ENCODE measurements around the gene NCBP2. TPM values are rescaled to one million over a fixed set of nuclear protein-coding genes. Genes with fewer than 3 reads are reported as not detected.

Gene NCBP2
- polyA plus RNA-seq, 1 donor from 2014 or later: 138 TPM

- Histone ChIP-seq H3K9me3 (ENCODE audit: low read length) (no peaks in the 10 kb centered on the region), H3K27me3 (ENCODE audit: insufficient read depth, low read depth, low read length) (no peaks in the 10 kb centered on the region), H2AFZ (ENCODE audit: low read depth, low read length) (no peak overlapping the region), H3K79me2 (replicated peaks; ENCODE audit: insufficient read depth, low read length) (no peaks in the 10 kb centered on the region), H3K9ac (ENCODE audit: low read length) (no peak overlapping the region), H3K27ac (ENCODE audit: low read length) (no peak overlapping the region), H3K4me3 (ENCODE audit: low read length) (no peak overlapping the region), H3K4me2 (ENCODE audit: low read length) (no peak overlapping the region), H3K9me2 (ENCODE audit: insufficient read depth, low read length) (no peaks in the 10 kb centered on the region), H3K36me3 (ENCODE audit: insufficient read depth, low read length) (peaks cover 3% of the 10 kb centered on the region), H3F3A (ENCODE audit: insufficient read depth, low read length, poor library complexity, severe bottlenecking) (no peaks in the 10 kb centered on the region), H4K20me1 (ENCODE audit: insufficient read depth) (no peaks in the 10 kb centered on the region)
- no peak for TF ChIP-seq POLR2AphosphoS5 (IDR thresholded peaks at IDR 0.05)
- TF ChIP-seq MXI1 (conservative IDR thresholded peaks at IDR 0.05; ENCODE audit: poor library complexity, severe bottlenecking): no peak
- TF ChIP-seq EZH2 (IDR thresholded peaks at IDR 0.05; ENCODE audit: borderline replicate concordance, insufficient read depth, low read length, poor library complexity, severe bottlenecking): no peak
- TF ChIP-seq TAF1 (IDR thresholded peaks at IDR 0.05; ENCODE audit: low read depth): no peak
- TF ChIP-seq, protein P1, sequence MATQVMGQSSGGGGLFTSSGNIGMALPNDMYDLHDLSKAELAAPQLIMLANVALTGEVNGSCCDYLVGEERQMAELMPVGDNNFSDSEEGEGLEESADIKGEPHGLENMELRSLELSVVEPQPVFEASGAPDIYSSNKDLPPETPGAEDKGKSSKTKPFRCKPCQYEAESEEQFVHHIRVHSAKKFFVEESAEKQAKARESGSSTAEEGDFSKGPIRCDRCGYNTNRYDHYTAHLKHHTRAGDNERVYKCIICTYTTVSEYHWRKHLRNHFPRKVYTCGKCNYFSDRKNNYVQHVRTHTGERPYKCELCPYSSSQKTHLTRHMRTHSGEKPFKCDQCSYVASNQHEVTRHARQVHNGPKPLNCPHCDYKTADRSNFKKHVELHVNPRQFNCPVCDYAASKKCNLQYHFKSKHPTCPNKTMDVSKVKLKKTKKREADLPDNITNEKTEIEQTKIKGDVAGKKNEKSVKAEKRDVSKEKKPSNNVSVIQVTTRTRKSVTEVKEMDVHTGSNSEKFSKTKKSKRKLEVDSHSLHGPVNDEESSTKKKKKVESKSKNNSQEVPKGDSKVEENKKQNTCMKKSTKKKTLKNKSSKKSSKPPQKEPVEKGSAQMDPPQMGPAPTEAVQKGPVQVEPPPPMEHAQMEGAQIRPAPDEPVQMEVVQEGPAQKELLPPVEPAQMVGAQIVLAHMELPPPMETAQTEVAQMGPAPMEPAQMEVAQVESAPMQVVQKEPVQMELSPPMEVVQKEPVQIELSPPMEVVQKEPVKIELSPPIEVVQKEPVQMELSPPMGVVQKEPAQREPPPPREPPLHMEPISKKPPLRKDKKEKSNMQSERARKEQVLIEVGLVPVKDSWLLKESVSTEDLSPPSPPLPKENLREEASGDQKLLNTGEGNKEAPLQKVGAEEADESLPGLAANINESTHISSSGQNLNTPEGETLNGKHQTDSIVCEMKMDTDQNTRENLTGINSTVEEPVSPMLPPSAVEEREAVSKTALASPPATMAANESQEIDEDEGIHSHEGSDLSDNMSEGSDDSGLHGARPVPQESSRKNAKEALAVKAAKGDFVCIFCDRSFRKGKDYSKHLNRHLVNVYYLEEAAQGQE (IDR thresholded peaks at IDR 0.05; ENCODE audit: borderline replicate concordance): no peak
- no peak for TF ChIP-seq SMC3 (conservative IDR thresholded peaks at IDR 0.05; ENCODE audit: poor library complexity)
- TF ChIP-seq RAD21 (conservative IDR thresholded peaks at IDR 0.05): no peak
- TF ChIP-seq, protein P2, sequence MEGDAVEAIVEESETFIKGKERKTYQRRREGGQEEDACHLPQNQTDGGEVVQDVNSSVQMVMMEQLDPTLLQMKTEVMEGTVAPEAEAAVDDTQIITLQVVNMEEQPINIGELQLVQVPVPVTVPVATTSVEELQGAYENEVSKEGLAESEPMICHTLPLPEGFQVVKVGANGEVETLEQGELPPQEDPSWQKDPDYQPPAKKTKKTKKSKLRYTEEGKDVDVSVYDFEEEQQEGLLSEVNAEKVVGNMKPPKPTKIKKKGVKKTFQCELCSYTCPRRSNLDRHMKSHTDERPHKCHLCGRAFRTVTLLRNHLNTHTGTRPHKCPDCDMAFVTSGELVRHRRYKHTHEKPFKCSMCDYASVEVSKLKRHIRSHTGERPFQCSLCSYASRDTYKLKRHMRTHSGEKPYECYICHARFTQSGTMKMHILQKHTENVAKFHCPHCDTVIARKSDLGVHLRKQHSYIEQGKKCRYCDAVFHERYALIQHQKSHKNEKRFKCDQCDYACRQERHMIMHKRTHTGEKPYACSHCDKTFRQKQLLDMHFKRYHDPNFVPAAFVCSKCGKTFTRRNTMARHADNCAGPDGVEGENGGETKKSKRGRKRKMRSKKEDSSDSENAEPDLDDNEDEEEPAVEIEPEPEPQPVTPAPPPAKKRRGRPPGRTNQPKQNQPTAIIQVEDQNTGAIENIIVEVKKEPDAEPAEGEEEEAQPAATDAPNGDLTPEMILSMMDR (IDR thresholded peaks at IDR 0.05; ENCODE audit: poor library complexity, severe bottlenecking): no peak
- no peak for TF ChIP-seq EP300 (conservative IDR thresholded peaks at IDR 0.05; ENCODE audit: poor library complexity, severe bottlenecking)
Observed at GRCh38 chr3:196932600-196932999, 9.7 kb downstream of the NCBP2 start.

DNA sequence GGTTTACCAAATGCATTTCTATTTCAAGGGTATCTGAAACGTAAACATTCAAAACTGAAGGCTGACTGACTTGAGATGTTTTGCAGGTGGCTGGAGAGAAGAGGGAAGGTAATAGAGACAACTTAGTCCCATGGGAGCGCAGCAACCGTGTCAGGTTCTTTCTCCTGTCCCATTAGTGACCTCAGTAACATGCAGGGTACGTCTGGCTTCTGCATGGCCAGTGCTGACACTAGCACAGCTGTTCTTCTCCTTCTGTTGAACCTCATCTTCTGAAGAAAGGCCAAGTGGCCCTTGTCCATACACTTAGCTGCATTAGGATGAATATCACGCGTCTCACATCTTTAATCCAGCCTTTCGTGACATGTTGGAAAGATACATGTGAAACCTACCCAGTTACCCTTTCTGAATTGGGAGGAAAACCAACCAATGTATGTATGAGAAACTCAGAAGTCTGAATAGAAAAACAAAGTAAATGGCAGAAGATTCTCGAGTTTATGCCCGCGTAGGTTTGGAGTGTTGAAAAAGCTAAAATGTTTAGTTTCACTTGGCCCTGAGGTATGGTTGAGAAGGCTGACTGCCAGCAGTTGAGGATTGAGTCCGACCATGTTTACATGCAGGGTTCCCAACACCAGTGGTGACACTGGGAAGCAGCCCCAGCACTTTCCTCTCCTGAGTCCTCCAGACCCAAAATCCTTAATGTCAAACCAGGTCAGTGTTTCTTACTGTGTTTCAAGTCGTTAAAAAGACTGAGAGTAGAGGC, 10.3 kb downstream of the NCBP2 start:
- TF ChIP-seq POLR2AphosphoS5 (IDR thresholded peaks at IDR 0.05): no peak
- no peak for TF ChIP-seq MXI1 (conservative IDR thresholded peaks at IDR 0.05; ENCODE audit: poor library complexity, severe bottlenecking)
- no peak for TF ChIP-seq SMC3 (conservative IDR thresholded peaks at IDR 0.05; ENCODE audit: poor library complexity)
- TF ChIP-seq RAD21 (conservative IDR thresholded peaks at IDR 0.05): no peak
- TF ChIP-seq, protein P2 (IDR thresholded peaks at IDR 0.05; ENCODE audit: poor library complexity, severe bottlenecking): no peak
- TF ChIP-seq TAF1 (IDR thresholded peaks at IDR 0.05; ENCODE audit: low read depth): no peak
- no peak for TF ChIP-seq EP300 (conservative IDR thresholded peaks at IDR 0.05; ENCODE audit: poor library complexity, severe bottlenecking)
- no peak for TF ChIP-seq EZH2 (IDR thresholded peaks at IDR 0.05; ENCODE audit: borderline replicate concordance, insufficient read depth, low read length, poor library complexity, severe bottlenecking)
- TF ChIP-seq, protein P1 (IDR thresholded peaks at IDR 0.05; ENCODE audit: borderline replicate concordance): no peak
- Histone ChIP-seq H3K79me2 (replicated peaks; ENCODE audit: insufficient read depth, low read length) (no peaks in the 10 kb centered on the region), H4K20me1 (ENCODE audit: insufficient read depth) (no peaks in the 10 kb centered on the region), H3K9me3 (ENCODE audit: low read length) (no peaks in the 10 kb centered on the region), H3K4me2 (ENCODE audit: low read length) (no peak overlapping the region), H3K9ac (ENCODE audit: low read length) (no peak overlapping the region), H3K27me3 (ENCODE audit: insufficient read depth, low read depth, low read length) (no peaks in the 10 kb centered on the region), H3K27ac (ENCODE audit: low read length) (no peak overlapping the region), H3K4me3 (ENCODE audit: low read length) (no peak overlapping the region), H3F3A (ENCODE audit: insufficient read depth, low read length, poor library complexity, severe bottlenecking) (no peaks in the 10 kb centered on the region), H3K9me2 (ENCODE audit: insufficient read depth, low read length) (no peaks in the 10 kb centered on the region), H2AFZ (ENCODE audit: low read depth, low read length) (no peak overlapping the region), H3K36me3 (ENCODE audit: insufficient read depth, low read length) (peaks cover 3% of the 10 kb centered on the region)
